B cell (primary cell): Measurements from ENCODE around the gene CLASRP. TPM values are rescaled to one million over a fixed set of nuclear protein-coding genes. Genes with fewer than 3 reads are reported as not detected.

Experiments
- ATAC-seq: fragments of 200-7000 bp; cut with Tn5 transposase; one replicate; pipeline ENCODE4 v1.10.0; 2021; ENCODE audit warnings: low read depth, mild to moderate bottlenecking, moderate number of reproducible peaks, moderate library complexity
- CTCF ChIA-PET: fragments of 350-600 bp; sonication (Branson Sonifier 250); formaldehyde crosslinking; loops from one replicate; lab custom pipeline; 2021; ENCODE audit warnings: antibody characterized with exemption, inconsistent platforms; lab: Charles Lee
- POLR2A ChIA-PET: fragments of 350-600 bp; sonication (Branson Sonifier 250); formaldehyde crosslinking; loops from one replicate; lab custom pipeline; 2021; ENCODE audit warnings: antibody characterized with exemption; lab: Charles Lee
- DNase-seq: peaks from one replicate; pipeline ENCODE4 v3.0.0; 2013
- H2AFZ ChIP-seq: 2 replicates; pipeline ENCODE4 v1.6.1; 2012; ENCODE audit warnings: mild to moderate bottlenecking, low read depth, low read length; ENCODE audit not compliant: insufficient read depth, poor library complexity, severe bottlenecking
- H3K27ac ChIP-seq, 2 donors: 1 replicate in 1 of 2; 2 replicates in 1 of 2; pipeline ENCODE4 v1.5.1; 2012 to 2013; ENCODE audit warnings: low read length in 2 of 2, mild to moderate bottlenecking in 2 of 2, moderate library complexity in 1 of 2
- H3K27me3 ChIP-seq, 4 experiments: fragments of 200-600 bp in 1 of 4; sonication (generic) in 1 of 4; replicated peaks in 1 of 4; 1 replicate in 2 of 4; 2 replicates in 2 of 4; pipeline versions ENCODE4 v1.6.1 to v1.7.0; 2013 to 2016; ENCODE audit warnings: low read length in 3 of 4, mild to moderate bottlenecking in 2 of 4, mixed read lengths in 1 of 4, moderate library complexity in 1 of 4; ENCODE audit not compliant: insufficient read depth in 4 of 4, control insufficient read depth in 3 of 4; ENCODE audit errors: control extremely low read depth in 1 of 4
- H3K36me3 ChIP-seq, 2 experiments: replicated peaks in 1 of 2; 1 replicate in 1 of 2; 2 replicates in 1 of 2; pipeline versions ENCODE4 v1.6.1 to v1.7.1; 2013; ENCODE audit warnings: low read length in 1 of 2; ENCODE audit not compliant: insufficient read depth in 2 of 2, control insufficient read depth in 1 of 2; ENCODE audit errors: control extremely low read depth in 1 of 2, extremely low read depth in 1 of 2
- H3K4me1 ChIP-seq, 2 donors: fragments of 200-600 bp in 1 of 2; sonication (generic) in 1 of 2; 1 replicate in 1 of 2; 2 replicates in 1 of 2; pipeline versions ENCODE4 v1.5.1 to v1.6.1; 2013 to 2017; ENCODE audit warnings: low read length in 2 of 2; ENCODE audit not compliant: control insufficient read depth in 2 of 2, insufficient read depth in 2 of 2
- H3K4me2 ChIP-seq: replicated peaks from 2 replicates; pipeline ENCODE3; 2012; ENCODE audit warnings: mild to moderate bottlenecking, low read depth, low read length; ENCODE audit not compliant: poor library complexity, severe bottlenecking
- H3K4me3 ChIP-seq, 5 experiments: fragments of 200-600 bp in 1 of 5; sonication (generic) in 1 of 5; 1 replicate in 3 of 5; 2 replicates in 2 of 5; pipeline versions ENCODE4 v1.5.1 to v1.7.0; 2011 to 2016; ENCODE audit warnings: low read length in 4 of 5, mild to moderate bottlenecking in 4 of 5, low read depth in 2 of 5, control low read depth in 1 of 5, moderate library complexity in 1 of 5; ENCODE audit not compliant: insufficient read depth in 1 of 5; ENCODE audit errors: control extremely low read depth in 1 of 5, extremely low read depth in 1 of 5
- H3K79me2 ChIP-seq: fragments of 200-600 bp; sonication (generic); one replicate; pipeline ENCODE4 v1.6.0; 2016; ENCODE audit warnings: low read length; ENCODE audit not compliant: control insufficient read depth, insufficient read depth
- H3K9ac ChIP-seq: fragments of 200-600 bp; sonication (generic); 2 replicates; pipeline ENCODE4 v1.6.1; 2017; ENCODE audit warnings: mild to moderate bottlenecking, low read length, moderate library complexity
- H3K9me3 ChIP-seq, 3 donors: one replicate each; pipeline versions ENCODE4 v1.6.1 to v1.7.1; 2013; ENCODE audit warnings: low read length in 2 of 3; ENCODE audit not compliant: control insufficient read depth in 2 of 3, insufficient read depth in 1 of 3; ENCODE audit errors: control extremely low read depth in 1 of 3
- H4K20me1 ChIP-seq: 2 replicates; pipeline ENCODE4 v1.6.0; 2012; ENCODE audit warnings: mild to moderate bottlenecking, low read length; ENCODE audit not compliant: insufficient read depth, control insufficient read depth, poor library complexity, severe bottlenecking
- H3K27ac Mint-ChIP-seq: one replicate; pipeline ENCODE4 v1.8.0; 2021; ENCODE audit warnings: mixed read lengths
- H3K27me3 Mint-ChIP-seq: one replicate; pipeline ENCODE4 v1.8.0; 2021; ENCODE audit warnings: mixed read lengths
- H3K4me1 Mint-ChIP-seq: one replicate; pipeline ENCODE4 v1.8.0; 2021; ENCODE audit warnings: mixed read lengths
- H3K4me3 Mint-ChIP-seq: one replicate; pipeline ENCODE4 v1.8.0; 2021; ENCODE audit warnings: mixed read lengths
- H3K9me3 Mint-ChIP-seq: one replicate; pipeline ENCODE4 v1.8.0; 2022; ENCODE audit warnings: mixed read lengths; ENCODE audit not compliant: insufficient read depth
- CTCF ChIP-seq: fragments of 200-600 bp; IDR thresholded peaks from one replicate; pipeline ENCODE4 v1.8.0; 2022; ENCODE audit warnings: antibody characterized with exemption, mild to moderate bottlenecking
- EZH2 ChIP-seq: IDR thresholded peaks from 2 replicates; pipeline ENCODE4 v1.6.1; 2012; ENCODE audit warnings: borderline replicate concordance, low read depth, mild to moderate bottlenecking, moderate library complexity, low read length; ENCODE audit not compliant: insufficient read depth, poor library complexity, severe bottlenecking
- WGBS: methylation state at CpG from one replicate; pipeline ENCODE4 v1.1.5; 2013; ENCODE audit warnings: missing lambda C conversion rate; ENCODE audit not compliant: insufficient coverage; 5-methylcytosine and 5-hydroxymethylcytosine counted together
- intact Hi-C: fragments of 100-400 bp; cut with micrococcal nuclease; formaldehyde crosslinking; loops from one replicate; pipeline ENCODE4 v1.10.0; 2022
- polyA plus RNA-seq: library from polyadenylated mRNA; depleted of rRNA; stranded (reverse); fragments of >200 nt; gene quantifications from 2 replicates; pipeline ENCODE4 v1.2.3, GENCODE V29; 2012
- total RNA-seq, 2 donors: library from RNA; stranded (reverse); fragments of 120-200 nt in 1 of 2; gene quantifications; 1 replicate in 1 of 2; 2 replicates in 1 of 2; pipeline versions ENCODE4 v1.2.3 to v1.2.4, GENCODE V29; 2013 to 2022

CLASRP gene
- total and polyA plus RNA-seq, 2 donors (not counting 1 experiment from before 2014, with no cell fraction given) = 234 to 285 TPM

GRCh38 chr19:45074744-45075300 is 36.0 kb downstream of the CLASRP start:
- H3K9me3 Mint-ChIP-seq = no peaks in the 10 kb centered on the region
- TF ChIP-seq CTCF (no peak), EZH2 (no peak)
- H3K27ac Mint-ChIP-seq = peak overlapping the region; percentile 96
- peaks cover 68% of the 10 kb centered on the region for H4K20me1 ChIP-seq
- peak overlapping the region; percentile 93 for H3K9ac ChIP-seq
- ChIA-PET POLR2A (interaction anchor here (0.5 to 1.8 kb wide), 11 partner anchors 9 to 189 kb away, joined by 3 to 19 read pairs (median 6); partner anchors contain the start of genes BLOC1S3, CLASRP, PPP1R37 and RELB), CTCF (interaction anchor here (0.8 to 2.2 kb wide), 10 partner anchors 9 to 120 kb away, joined by 3 to 24 read pairs (median 5); partner anchors contain the start of gene CLPTM1)
- peak overlapping the region; percentile 16 to 94 (median 84) for H3K4me3 ChIP-seq
- no peak for ATAC-seq
- H3K36me3 ChIP-seq = peaks cover 0 to 46% of the 10 kb centered on the region in 2 experiments
- no peaks in the 10 kb centered on the region for H3K9me3 ChIP-seq
- no peak for DNase-seq
- peak overlapping the region; percentile 94 for H3K4me3 Mint-ChIP-seq
- peak overlapping the region; percentile 81 to 87 for H3K27ac ChIP-seq
- H3K27me3 Mint-ChIP-seq = no peaks in the 10 kb centered on the region
- peaks cover 60% of the 10 kb centered on the region for H3K4me1 Mint-ChIP-seq
- H3K27me3 ChIP-seq = no peaks in the 10 kb centered on the region
- peaks cover 31 to 56% of the 10 kb centered on the region in 2 donors for H3K4me1 ChIP-seq
- H3K4me2 ChIP-seq = peak overlapping the region; percentile 91
- 71% methylated on average over 6 of the region's 11 CpGs for WGBS
- intact Hi-C loops = loop anchor here (1.0 to 5.0 kb wide), 6 partner anchors 16 to 323 kb away; partner anchors contain the start of genes BLOC1S3, RELB and TRAPPC6A
- H2AFZ ChIP-seq = no peak overlapping the region
- H3K79me2 ChIP-seq = peaks cover 62% of the 10 kb centered on the region
